CD14-positive monocyte (primary cell): ENCODE results near the gene CCDC182. TPM values are rescaled to one million over a fixed set of nuclear protein-coding genes. Genes with fewer than 3 reads are reported as not detected.

ENCODE experiments used
- DNase-seq, 3 donors: peaks; one replicate each; pipeline ENCODE4 v3.0.0-alpha.2; 2011 to 2022
- H2AFZ ChIP-seq: 2 replicates; pipeline ENCODE4 v1.6.0; 2012; ENCODE audit warnings: mild to moderate bottlenecking, low read depth, low read length, inconsistent platforms; ENCODE audit not compliant: insufficient read depth, poor library complexity, severe bottlenecking
- H3K27ac ChIP-seq, 2 donors: 1 replicate in 1 of 2; 2 replicates in 1 of 2; pipeline ENCODE4 v1.5.1; 2012 to 2013; ENCODE audit warnings: low read length in 2 of 2, control low read depth in 1 of 2, inconsistent platforms in 1 of 2, low read depth in 1 of 2, mild to moderate bottlenecking in 1 of 2
- H3K27me3 ChIP-seq, 2 donors: one replicate each; pipeline versions ENCODE4 v1.6.0 to v1.6.1; 2011 to 2013; ENCODE audit warnings: low read length in 2 of 2; ENCODE audit not compliant: control insufficient read depth in 2 of 2, insufficient read depth in 2 of 2
- H3K36me3 ChIP-seq, 2 donors: replicated peaks in 1 of 2; 1 replicate in 1 of 2; 2 replicates in 1 of 2; pipeline versions ENCODE4 v1.5.1 to v1.6.1; 2012 to 2013; ENCODE audit warnings: low read length in 2 of 2, control low read depth in 1 of 2, inconsistent platforms in 1 of 2, mild to moderate bottlenecking in 1 of 2; ENCODE audit not compliant: insufficient read depth in 2 of 2, control insufficient read depth in 1 of 2
- H3K4me1 ChIP-seq, 2 donors: 1 replicate in 1 of 2; 2 replicates in 1 of 2; pipeline versions ENCODE4 v1.5.1 to v1.6.1; 2012 to 2013; ENCODE audit warnings: low read length in 2 of 2, control low read depth in 1 of 2, inconsistent platforms in 1 of 2, mild to moderate bottlenecking in 1 of 2, moderate library complexity in 1 of 2; ENCODE audit not compliant: insufficient read depth in 2 of 2, control insufficient read depth in 1 of 2
- H3K4me2 ChIP-seq: replicated peaks from 2 replicates; pipeline ENCODE3; 2012; ENCODE audit warnings: low read length, moderate library complexity, mild to moderate bottlenecking; ENCODE audit not compliant: poor library complexity, severe bottlenecking; ENCODE audit errors: extremely low read depth
- H3K4me3 ChIP-seq, 3 experiments: fragments of 200-600 bp in 1 of 3; sonication (generic) in 1 of 3; replicated peaks in 1 of 3; 1 replicate in 2 of 3; 2 replicates in 1 of 3; pipeline ENCODE4 v1.5.1; 2011 to 2013; ENCODE audit warnings: low read length in 3 of 3, mild to moderate bottlenecking in 3 of 3, control low read depth in 2 of 3, low read depth in 2 of 3, inconsistent platforms in 1 of 3, moderate library complexity in 1 of 3
- H3K79me2 ChIP-seq: 2 replicates; pipeline ENCODE4 v1.6.0; 2012; ENCODE audit warnings: mild to moderate bottlenecking, control low read depth, inconsistent platforms, low read length, moderate library complexity; ENCODE audit not compliant: insufficient read depth
- H3K9ac ChIP-seq: 2 replicates; pipeline ENCODE4 v1.6.0; 2017; ENCODE audit warnings: low read length, mild to moderate bottlenecking; ENCODE audit not compliant: insufficient read depth, poor library complexity, severe bottlenecking
- H3K9me3 ChIP-seq, 2 donors: replicated peaks in 1 of 2; 1 replicate in 1 of 2; 2 replicates in 1 of 2; pipeline versions ENCODE4 v1.5.1 to v1.6.1; 2012 to 2013; ENCODE audit warnings: low read length in 2 of 2, control low read depth in 1 of 2; ENCODE audit not compliant: control insufficient read depth in 1 of 2, insufficient read depth in 1 of 2
- H4K20me1 ChIP-seq: 2 replicates; pipeline ENCODE4 v1.6.0; 2012; ENCODE audit warnings: mild to moderate bottlenecking, low read length, control low read depth, moderate library complexity; ENCODE audit not compliant: insufficient read depth
- H3K27ac Mint-ChIP-seq, 7 donors: one replicate each; pipeline ENCODE4 v1.8.0; 2020; ENCODE audit warnings: mild to moderate bottlenecking in 7 of 7, mixed read lengths in 7 of 7, moderate library complexity in 6 of 7, inconsistent platforms in 2 of 7
- H3K27me3 Mint-ChIP-seq, 3 donors: one replicate each; pipeline ENCODE4 v1.8.0; 2021 to 2022; ENCODE audit warnings: low read depth in 3 of 3, mild to moderate bottlenecking in 3 of 3, mixed read lengths in 3 of 3, moderate library complexity in 3 of 3, inconsistent platforms in 1 of 3
- H3K36me3 Mint-ChIP-seq, 2 donors: one replicate each; pipeline ENCODE4 v1.8.0; 2020; ENCODE audit warnings: mixed read lengths in 2 of 2, inconsistent platforms in 1 of 2, mild to moderate bottlenecking in 1 of 2
- H3K4me1 Mint-ChIP-seq: one replicate; pipeline ENCODE4 v1.8.0; 2020; ENCODE audit warnings: mild to moderate bottlenecking, mixed read lengths
- H3K4me3 Mint-ChIP-seq, 2 donors: one replicate each; pipeline ENCODE4 v1.8.0; 2020; ENCODE audit warnings: mild to moderate bottlenecking in 2 of 2, mixed read lengths in 2 of 2, moderate library complexity in 1 of 2
- H3K9me3 Mint-ChIP-seq, 7 donors: one replicate each; pipeline ENCODE4 v1.8.0; 2020 to 2022; ENCODE audit warnings: mixed read lengths in 7 of 7, mild to moderate bottlenecking in 6 of 7, moderate library complexity in 6 of 7, inconsistent platforms in 2 of 7
- WGBS: methylation state at CpG from one replicate; pipeline ENCODE4 v1.1.5; 2013; ENCODE audit warnings: missing lambda C conversion rate; ENCODE audit not compliant: insufficient coverage; 5-methylcytosine and 5-hydroxymethylcytosine counted together
- intact Hi-C, 2 donors: fragments of 100-400 bp; cut with micrococcal nuclease; formaldehyde crosslinking; loops; one replicate each; pipeline versions ENCODE4 v1.15.0 to v1.15.1; 2023
- polyA plus RNA-seq, 3 donors: library from polyadenylated mRNA; depleted of rRNA in 1 of 3; unstranded in 2 of 3; stranded (reverse) in 1 of 3; fragments of 300-500 nt in 2 of 3; fragments of >200 nt in 1 of 3; fragmentation: Illumina TruSeq in 2 of 3; gene quantifications; 1 replicate in 2 of 3; 2 replicates in 1 of 3; pipeline ENCODE4 v1.2.3, GENCODE V29; 2012 to 2021
- TF ChIP-seq, protein P1 (sequence below): fragments of 200-600 bp; IDR thresholded peaks from one replicate; pipeline ENCODE4 v1.8.0; 2022; ENCODE audit warnings: antibody characterized with exemption, mild to moderate bottlenecking

CCDC182 gene
- polyA plus RNA-seq, 3 donors: not detected

DNA sequence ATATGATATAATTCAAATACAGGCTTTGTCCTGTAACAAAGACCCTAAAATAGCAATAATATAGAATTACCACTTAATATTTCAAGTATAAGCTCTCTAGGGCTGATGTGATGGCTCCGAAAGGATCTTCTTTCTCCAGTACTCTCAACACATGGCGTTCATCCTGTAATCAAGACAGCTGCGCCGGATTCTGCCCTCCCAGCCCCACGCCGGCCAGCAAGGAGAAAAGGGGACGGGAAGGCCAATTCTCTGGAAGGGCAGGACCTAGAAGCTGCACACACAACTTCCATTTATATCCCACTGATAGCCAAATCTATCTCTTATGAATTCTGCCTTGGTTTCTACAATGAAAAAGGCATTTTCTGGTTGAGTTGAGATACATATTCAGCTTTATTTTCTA is 32.0 kb downstream of the CCDC182 start:
- H3K9me3 ChIP-seq: peaks cover 0 to 4% of the 10 kb centered on the region in 2 donors
- no peaks in the 10 kb centered on the region for H4K20me1 ChIP-seq
- H3K4me3 Mint-ChIP-seq: no peak overlapping the region
- H3K4me3 ChIP-seq: no peak overlapping the region
- H3K9me3 Mint-ChIP-seq: peaks cover 2 to 11% (median 9%) of the 10 kb centered on the region in 7 donors
- no peaks in the 10 kb centered on the region for H3K36me3 ChIP-seq
- TF ChIP-seq, protein P1, sequence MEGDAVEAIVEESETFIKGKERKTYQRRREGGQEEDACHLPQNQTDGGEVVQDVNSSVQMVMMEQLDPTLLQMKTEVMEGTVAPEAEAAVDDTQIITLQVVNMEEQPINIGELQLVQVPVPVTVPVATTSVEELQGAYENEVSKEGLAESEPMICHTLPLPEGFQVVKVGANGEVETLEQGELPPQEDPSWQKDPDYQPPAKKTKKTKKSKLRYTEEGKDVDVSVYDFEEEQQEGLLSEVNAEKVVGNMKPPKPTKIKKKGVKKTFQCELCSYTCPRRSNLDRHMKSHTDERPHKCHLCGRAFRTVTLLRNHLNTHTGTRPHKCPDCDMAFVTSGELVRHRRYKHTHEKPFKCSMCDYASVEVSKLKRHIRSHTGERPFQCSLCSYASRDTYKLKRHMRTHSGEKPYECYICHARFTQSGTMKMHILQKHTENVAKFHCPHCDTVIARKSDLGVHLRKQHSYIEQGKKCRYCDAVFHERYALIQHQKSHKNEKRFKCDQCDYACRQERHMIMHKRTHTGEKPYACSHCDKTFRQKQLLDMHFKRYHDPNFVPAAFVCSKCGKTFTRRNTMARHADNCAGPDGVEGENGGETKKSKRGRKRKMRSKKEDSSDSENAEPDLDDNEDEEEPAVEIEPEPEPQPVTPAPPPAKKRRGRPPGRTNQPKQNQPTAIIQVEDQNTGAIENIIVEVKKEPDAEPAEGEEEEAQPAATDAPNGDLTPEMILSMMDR: no peak
- no peak overlapping the region for H3K9ac ChIP-seq
- no peaks in the 10 kb centered on the region for H3K36me3 Mint-ChIP-seq
- H3K27ac Mint-ChIP-seq: no peak overlapping the region
- 100% methylated on average over 6 of the region's 7 CpGs for WGBS
- intact Hi-C loops: no loop called here
- H3K27me3 Mint-ChIP-seq: peaks cover 8 to 22% (median 9%) of the 10 kb centered on the region in 3 donors
- H3K4me2 ChIP-seq: no peak overlapping the region
- no peaks in the 10 kb centered on the region for H3K4me1 ChIP-seq
- no peak for DNase-seq
- H3K79me2 ChIP-seq: no peaks in the 10 kb centered on the region
- H3K27ac ChIP-seq: no peak overlapping the region
- no peak overlapping the region for H2AFZ ChIP-seq
- peaks cover 0 to 2% of the 10 kb centered on the region in 2 donors for H3K27me3 ChIP-seq
- peaks cover 2% of the 10 kb centered on the region for H3K4me1 Mint-ChIP-seq

GRCh38 chr17:57708410-57708809 is 36.7 kb downstream of the CCDC182 start:
- H3K27me3 ChIP-seq: peaks cover 0 to 2% of the 10 kb centered on the region in 2 donors
- TF ChIP-seq, protein P1: no peak
- intact Hi-C loops: no loop called here
- H4K20me1 ChIP-seq: no peaks in the 10 kb centered on the region
- H3K36me3 ChIP-seq: no peaks in the 10 kb centered on the region
- H3K9ac ChIP-seq: no peak overlapping the region
- Mint-ChIP-seq H3K27me3 (peaks cover 8 to 10% (median 9%) of the 10 kb centered on the region in 3 donors), H3K9me3 (peaks cover 2 to 11% (median 9%) of the 10 kb centered on the region in 7 donors), H3K27ac (no peak overlapping the region), H3K36me3 (no peaks in the 10 kb centered on the region), H3K4me3 (no peak overlapping the region), H3K4me1 (no peaks in the 10 kb centered on the region)
- DNase-seq: no peak
- H3K79me2 ChIP-seq: no peaks in the 10 kb centered on the region
- H2AFZ ChIP-seq: no peak overlapping the region
- no peaks in the 10 kb centered on the region for H3K4me1 ChIP-seq
- H3K27ac ChIP-seq: no peak overlapping the region
- WGBS: 0% methylated on average over 2 of the region's 2 CpGs
- no peak overlapping the region for H3K4me2 ChIP-seq
- no peak overlapping the region for H3K4me3 ChIP-seq
- H3K9me3 ChIP-seq: peaks cover 0 to 4% of the 10 kb centered on the region in 2 donors
